Measurements from ENCODE around the gene ABHD16A. TPM values are rescaled to one million over a fixed set of nuclear protein-coding genes. Genes with fewer than 3 reads are reported as not detected.

Gene ABHD16A
- total and polyA plus RNA-seq, 2 of the 13 experiments (the other 11 are each of a cell fraction or from before 2014, with no cell fraction given) = 43.5 to 45.4 TPM

DNA sequence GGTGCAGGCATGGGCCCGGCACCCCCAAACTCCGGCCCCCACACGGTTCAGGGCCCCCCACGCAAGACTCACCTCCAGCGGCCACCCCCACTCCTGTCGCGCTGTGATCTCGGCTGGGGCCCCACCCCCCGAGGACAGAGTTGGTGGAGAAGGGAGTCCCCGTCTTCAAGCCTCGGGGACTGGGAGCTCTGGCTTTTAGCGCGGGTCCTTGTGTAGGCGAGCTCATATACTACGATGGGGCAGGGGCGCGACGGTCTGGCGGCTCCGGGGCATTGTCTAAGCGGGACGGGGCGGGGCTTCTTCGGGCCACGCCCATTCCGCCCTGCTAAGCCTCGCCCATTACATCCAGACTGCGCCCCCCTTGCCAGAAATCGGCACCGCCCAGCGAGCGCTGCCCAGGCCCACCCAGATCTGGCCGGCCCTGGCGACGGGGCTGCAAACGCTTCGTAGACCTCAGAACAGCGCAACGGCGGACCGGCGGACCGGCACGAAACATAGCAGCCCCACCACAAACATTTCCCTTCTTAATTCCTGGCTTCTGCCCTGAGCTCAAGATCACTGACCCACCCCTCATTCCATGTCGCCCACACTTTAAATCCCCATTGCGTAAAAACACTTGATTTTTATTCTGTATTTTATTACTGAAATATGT lies 27.0 kb upstream of the ABHD16A start (continued):
- TF ChIP-seq EP300 (IDR thresholded peaks at IDR 0.05; ENCODE audit: low read depth in 2 of 2, low read length in 2 of 2) = no peak
- no peak for TF ChIP-seq EP300 (CRISPR knock-in tag; IDR thresholded peaks at IDR 0.05; ENCODE audit: borderline replicate concordance)
- TF ChIP-seq KDM3A (CRISPR knock-in tag; IDR thresholded peaks at IDR 0.05; ENCODE audit: low read depth) = no peak
- peak; percentile 61 for TF ChIP-seq ZNF776 (CRISPR knock-in tag; IDR thresholded peaks at IDR 0.05)
- TF ChIP-seq ZNF576 (CRISPR knock-in tag; IDR thresholded peaks at IDR 0.05) = no peak
- no peak; the same call in none of the 2 replicates for TF ChIP-seq PHF8 (CRISPR knock-in tag; IDR thresholded peaks at IDR 0.05)
- no peak for TF ChIP-seq NBN (conservative IDR thresholded peaks at IDR 0.05)
- TF ChIP-seq ZBTB7B (CRISPR knock-in tag; IDR thresholded peaks at IDR 0.05) = no peak; the same call in 1 of the 2 replicates

- BruUV-seq (replicated peaks) = no TSS peak
- Histone ChIP-seq H3K36me3 (replicated peaks in 1 of 2; ENCODE audit: control insufficient read depth in 1 of 2, insufficient read depth in 2 of 2, low read length in 2 of 2) (peaks cover 24 to 39% of the 10 kb centered on the region in 2 experiments), H3K9me3 (ENCODE audit: low read length) (no peaks in the 10 kb centered on the region), H4K20me1 (ENCODE audit: insufficient read depth, low read length) (peaks cover 27% of the 10 kb centered on the region; the same call in 1 of the 2 replicates), H3K4me2 (ENCODE audit: low read depth, low read length) (peak overlapping the region; percentile 86), H3K4me3 (replicated peaks in 1 of 3; ENCODE audit: insufficient read depth in 1 of 3, low read depth in 2 of 3, low read length in 3 of 3) (peak overlapping the region; percentile 60 to 79 (median 72)), H3K9ac (ENCODE audit: insufficient read depth, low read depth, low read length) (peak overlapping the region; percentile 65), H3K27me3 (ENCODE audit: control insufficient read depth in 1 of 2, insufficient read depth in 2 of 2, low read length in 2 of 2) (no peaks in the 10 kb centered on the region), H2AFZ (ENCODE audit: low read length) (no peak overlapping the region), H3K27ac (ENCODE audit: extremely low read length, insufficient read depth, low read length) (peak overlapping the region; percentile 72), H3K79me2 (ENCODE audit: insufficient read depth, low read length) (peaks cover 16% of the 10 kb centered on the region), H3K4me1 (ENCODE audit: insufficient read depth, low read length) (peaks cover 56% of the 10 kb centered on the region)
- CTCF ChIA-PET (ENCODE audit: low intra/inter-chr PET ratio, low total read pairs) = interaction anchor here (0.8 to 4.2 kb wide), 6 partner anchors 9 to 100 kb away, joined by 4 to 74 read pairs (median 4); partner anchors contain the start of gene MSH5
- ATAC-seq (peak; percentile 77), FAIRE-seq (peak; percentile 72), DNase-seq (ENCODE audit: low spot score) (peak; percentile 86)
- POLR2A ChIA-PET = interaction anchor here (0.7 to 11.3 kb wide), 30 partner anchors 9 to 222 kb away, joined by 3 to 279 read pairs (median 5); partner anchors contain the start of genes ABHD16A, BAG6, C6orf47 and CLIC1
- intact Hi-C loops (cut with micrococcal nuclease; ENCODE audit: unreplicated experiment) = loop anchor here (1.0 kb wide), 2 partner anchors 8 to 40 kb away; no protein-coding TSS in a partner anchor
- WGBS (ENCODE audit: low lambda C conversion rate) = 2% methylated on average over 28 of the region's 29 CpGs
- in situ Hi-C loops (cut with HindIII; ENCODE audit: extremely low pct_ligation_motif_present, low pct_unique_long_range_greater_than_20kb) = no loop called here
- TF ChIP-seq MLXIP (CRISPR knock-in tag; IDR thresholded peaks at IDR 0.05; ENCODE audit: borderline replicate concordance) = peak; percentile 53; the same call in 1 of the 2 replicates
- TF ChIP-seq ZMYM2 (CRISPR knock-in tag; IDR thresholded peaks at IDR 0.05) = peak; percentile 68; the same call in 1 of the 2 replicates
- peak; percentile 76 for TF ChIP-seq HOXA5 (CRISPR knock-in tag; IDR thresholded peaks at IDR 0.05)
- peak; percentile 58 for TF ChIP-seq ELF1 (CRISPR knock-in tag; IDR thresholded peaks at IDR 0.05)
- TF ChIP-seq UBTF (CRISPR knock-in tag; IDR thresholded peaks at IDR 0.05) = peak; percentile 66
- TF ChIP-seq YY1 (IDR thresholded peaks at IDR 0.05; ENCODE audit: insufficient read depth, insufficient replicate concordance, low read depth, low read length) = peak; percentile 60
- 0 out of 2 replicates have a peak, but pooled peaks have one; percentile 36 for TF ChIP-seq HNF4G (IDR thresholded peaks at IDR 0.05; ENCODE audit: borderline replicate concordance, low read depth, low read length)
- no peak for TF ChIP-seq HNF4G (CRISPR knock-in tag; IDR thresholded peaks at IDR 0.05; ENCODE audit: borderline replicate concordance, low read depth)
- TF ChIP-seq MAFG (CRISPR knock-in tag; IDR thresholded peaks at IDR 0.05) = no peak
- no peak for TF ChIP-seq PAWR (CRISPR knock-in tag; IDR thresholded peaks at IDR 0.05; ENCODE audit: borderline replicate concordance)
Measured at GRCh38 chr6:31729515-31729978, 26.4 kb upstream of the ABHD16A start.
